Fibroblast of lung (primary cell): ENCODE measurements around the gene MIOX. TPM values are rescaled to one million over a fixed set of nuclear protein-coding genes. Genes with fewer than 3 reads are reported as not detected.

Experiments
- DNase-seq, 2 donors: peaks; one replicate each; pipeline versions ENCODE4 v3.0.0 to v3.0.0-alpha.2; 2010; ENCODE audit warnings: low read depth in 2 of 2
- H2AFZ ChIP-seq: 2 replicates; pipeline ENCODE4 v1.5.1; 2012; ENCODE audit warnings: low read length, control low read depth, inconsistent platforms
- H3K27ac ChIP-seq: 2 replicates; pipeline ENCODE4 v1.5.1; 2011; ENCODE audit warnings: low read length, control low read depth; ENCODE audit not compliant: insufficient read depth
- H3K27me3 ChIP-seq: 2 replicates; pipeline ENCODE4 v1.5.1; 2011; ENCODE audit warnings: mild to moderate bottlenecking, low read length; ENCODE audit not compliant: control insufficient read depth, insufficient read depth
- H3K36me3 ChIP-seq: 2 replicates; pipeline ENCODE4 v1.5.1; 2011; ENCODE audit warnings: low read length; ENCODE audit not compliant: control insufficient read depth, insufficient read depth
- H3K4me1 ChIP-seq: 2 replicates; pipeline ENCODE4 v1.5.1; 2011; ENCODE audit warnings: low read length; ENCODE audit not compliant: control insufficient read depth, insufficient read depth; ENCODE audit errors: extremely low read depth
- H3K4me2 ChIP-seq: 2 replicates; pipeline ENCODE4 v1.5.1; 2011; ENCODE audit warnings: low read length, control low read depth; ENCODE audit not compliant: insufficient read depth; ENCODE audit errors: extremely low read depth
- H3K4me3 ChIP-seq, 4 experiments: fragments of 200-600 bp in 1 of 4; sonication (generic) in 1 of 4; replicated peaks in 1 of 4; 2 replicates each; pipeline ENCODE4 v1.5.1; 2011 to 2016; ENCODE audit warnings: low read length in 4 of 4, low read depth in 3 of 4, mild to moderate bottlenecking in 3 of 4, control low read depth in 2 of 4, inconsistent platforms in 1 of 4, mixed read lengths in 1 of 4; ENCODE audit not compliant: insufficient read depth in 1 of 4; ENCODE audit errors: control extremely low read depth in 1 of 4
- H3K79me2 ChIP-seq: 2 replicates; pipeline ENCODE4 v1.5.1; 2012; ENCODE audit warnings: mild to moderate bottlenecking, low read length, inconsistent platforms; ENCODE audit not compliant: control insufficient read depth, insufficient read depth
- H3K9ac ChIP-seq: 2 replicates; pipeline ENCODE4 v1.5.1; 2011; ENCODE audit warnings: mild to moderate bottlenecking, low read length, control low read depth; ENCODE audit not compliant: insufficient read depth
- H3K9me3 ChIP-seq: 2 replicates; pipeline ENCODE4 v1.5.1; 2012; ENCODE audit warnings: low read depth, low read length; ENCODE audit not compliant: control insufficient read depth, insufficient read depth
- H4K20me1 ChIP-seq: 2 replicates; pipeline ENCODE4 v1.5.1; 2011; ENCODE audit warnings: low read length; ENCODE audit not compliant: control insufficient read depth, insufficient read depth; ENCODE audit errors: extremely low read depth
- EZH2 ChIP-seq: IDR thresholded peaks from 2 replicates; pipeline ENCODE4 v1.5.1; 2012; ENCODE audit warnings: low read length, control low read depth, mild to moderate bottlenecking; ENCODE audit errors: missing control alignments
- polyA plus RNA-seq, 2 donors: library from polyadenylated mRNA; depleted of rRNA in 1 of 2; stranded (reverse) in 1 of 2; unstranded in 1 of 2; fragments of >200 nt; gene quantifications; 2 replicates each; pipeline ENCODE4 v1.2.1, GENCODE V29; 2011 to 2012; ENCODE audit warnings: missing spikeins in 1 of 2
- total RNA-seq: library from RNA; depleted of rRNA; stranded (reverse); fragments of >200 nt; gene quantifications from 2 replicates; pipeline ENCODE4 v1.2.1, GENCODE V29; 2014
- TF ChIP-seq, protein P1 (sequence below), 2 donors: IDR thresholded peaks in 1 of 2; conservative IDR thresholded peaks in 1 of 2; 1 replicate in 1 of 2; 2 replicates in 1 of 2; pipeline ENCODE4 v1.5.1; 2011 to 2012; ENCODE audit warnings: low read length in 2 of 2, control low read depth in 1 of 2, inconsistent platforms in 1 of 2, low read depth in 1 of 2, mild to moderate bottlenecking in 1 of 2

MIOX gene
- total and polyA plus RNA-seq, 2 donors (not counting 1 experiment from before 2014, with no cell fraction given) = 0.06 to 0.17 TPM

DNA sequence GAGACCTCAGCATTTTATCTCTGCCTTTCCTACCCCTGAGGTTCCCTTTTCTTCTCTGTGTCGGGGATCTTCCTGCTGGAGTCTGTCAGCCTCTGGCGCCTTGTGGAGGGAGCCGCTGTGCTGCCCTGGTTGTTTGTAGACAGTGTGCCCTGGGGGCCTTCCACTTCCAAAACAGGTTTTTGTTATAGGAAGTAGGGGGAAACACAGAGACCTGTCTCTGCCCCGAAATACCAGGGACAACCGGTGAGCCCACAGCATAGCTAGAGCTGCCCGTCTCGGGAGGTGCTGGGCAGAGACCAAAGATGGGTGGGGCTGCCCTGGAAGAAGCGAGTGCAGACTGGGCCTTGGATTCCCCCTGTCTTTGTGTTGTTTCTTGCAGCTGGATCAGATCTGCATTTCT, 29.4 kb downstream of the MIOX start:
- Histone ChIP-seq H3K4me1 (no peaks in the 10 kb centered on the region), H3K27ac (no peak overlapping the region), H3K27me3 (no peaks in the 10 kb centered on the region), H2AFZ (no peak overlapping the region), H4K20me1 (no peaks in the 10 kb centered on the region), H3K9ac (no peak overlapping the region), H3K4me3 (no peak overlapping the region), H3K36me3 (peaks cover 7% of the 10 kb centered on the region), H3K4me2 (no peak overlapping the region), H3K9me3 (no peaks in the 10 kb centered on the region), H3K79me2 (peaks cover 31% of the 10 kb centered on the region)
- DNase-seq = no peak
- TF ChIP-seq, protein P1, sequence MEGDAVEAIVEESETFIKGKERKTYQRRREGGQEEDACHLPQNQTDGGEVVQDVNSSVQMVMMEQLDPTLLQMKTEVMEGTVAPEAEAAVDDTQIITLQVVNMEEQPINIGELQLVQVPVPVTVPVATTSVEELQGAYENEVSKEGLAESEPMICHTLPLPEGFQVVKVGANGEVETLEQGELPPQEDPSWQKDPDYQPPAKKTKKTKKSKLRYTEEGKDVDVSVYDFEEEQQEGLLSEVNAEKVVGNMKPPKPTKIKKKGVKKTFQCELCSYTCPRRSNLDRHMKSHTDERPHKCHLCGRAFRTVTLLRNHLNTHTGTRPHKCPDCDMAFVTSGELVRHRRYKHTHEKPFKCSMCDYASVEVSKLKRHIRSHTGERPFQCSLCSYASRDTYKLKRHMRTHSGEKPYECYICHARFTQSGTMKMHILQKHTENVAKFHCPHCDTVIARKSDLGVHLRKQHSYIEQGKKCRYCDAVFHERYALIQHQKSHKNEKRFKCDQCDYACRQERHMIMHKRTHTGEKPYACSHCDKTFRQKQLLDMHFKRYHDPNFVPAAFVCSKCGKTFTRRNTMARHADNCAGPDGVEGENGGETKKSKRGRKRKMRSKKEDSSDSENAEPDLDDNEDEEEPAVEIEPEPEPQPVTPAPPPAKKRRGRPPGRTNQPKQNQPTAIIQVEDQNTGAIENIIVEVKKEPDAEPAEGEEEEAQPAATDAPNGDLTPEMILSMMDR (conservative IDR thresholded peaks at IDR 0.05 in 1 of 2, IDR thresholded peaks at IDR 0.05 in 1 of 2; ENCODE audit: low read depth in 1 of 2, low read length in 2 of 2) = no peak
- TF ChIP-seq EZH2 = no peak

DNA sequence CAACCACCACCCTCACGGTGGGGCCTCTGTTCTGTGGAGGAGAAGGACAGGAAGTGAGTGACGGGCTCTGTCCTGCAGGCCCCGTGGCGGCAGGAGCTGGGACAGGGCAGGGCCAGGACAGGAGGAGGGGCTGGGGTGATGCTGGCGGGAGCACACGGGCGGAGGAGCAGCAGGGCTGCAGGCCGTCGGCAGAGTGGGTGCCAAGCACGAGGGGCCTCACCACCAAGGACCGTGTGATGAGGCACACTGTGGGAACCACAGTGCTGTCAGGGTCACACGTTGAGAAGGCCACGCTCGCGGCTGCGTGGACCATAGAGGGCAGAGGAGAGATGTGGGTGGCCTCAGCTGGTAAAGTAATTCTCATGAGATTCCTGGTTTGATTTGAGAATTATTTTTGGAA, 30.2 kb downstream of the MIOX start:
- Histone ChIP-seq H4K20me1 (no peaks in the 10 kb centered on the region), H3K9ac (no peak overlapping the region), H3K4me2 (no peak overlapping the region), H3K36me3 (peaks cover 12% of the 10 kb centered on the region), H3K4me3 (no peak overlapping the region), H3K4me1 (no peaks in the 10 kb centered on the region), H3K79me2 (peaks cover 30% of the 10 kb centered on the region), H2AFZ (no peak overlapping the region), H3K27me3 (no peaks in the 10 kb centered on the region), H3K27ac (no peak overlapping the region), H3K9me3 (no peaks in the 10 kb centered on the region)
- TF ChIP-seq, protein P1 (conservative IDR thresholded peaks at IDR 0.05 in 1 of 2, IDR thresholded peaks at IDR 0.05 in 1 of 2; ENCODE audit: low read depth in 1 of 2, low read length in 2 of 2) = no peak
- no peak for TF ChIP-seq EZH2
- DNase-seq = no peak

DNA sequence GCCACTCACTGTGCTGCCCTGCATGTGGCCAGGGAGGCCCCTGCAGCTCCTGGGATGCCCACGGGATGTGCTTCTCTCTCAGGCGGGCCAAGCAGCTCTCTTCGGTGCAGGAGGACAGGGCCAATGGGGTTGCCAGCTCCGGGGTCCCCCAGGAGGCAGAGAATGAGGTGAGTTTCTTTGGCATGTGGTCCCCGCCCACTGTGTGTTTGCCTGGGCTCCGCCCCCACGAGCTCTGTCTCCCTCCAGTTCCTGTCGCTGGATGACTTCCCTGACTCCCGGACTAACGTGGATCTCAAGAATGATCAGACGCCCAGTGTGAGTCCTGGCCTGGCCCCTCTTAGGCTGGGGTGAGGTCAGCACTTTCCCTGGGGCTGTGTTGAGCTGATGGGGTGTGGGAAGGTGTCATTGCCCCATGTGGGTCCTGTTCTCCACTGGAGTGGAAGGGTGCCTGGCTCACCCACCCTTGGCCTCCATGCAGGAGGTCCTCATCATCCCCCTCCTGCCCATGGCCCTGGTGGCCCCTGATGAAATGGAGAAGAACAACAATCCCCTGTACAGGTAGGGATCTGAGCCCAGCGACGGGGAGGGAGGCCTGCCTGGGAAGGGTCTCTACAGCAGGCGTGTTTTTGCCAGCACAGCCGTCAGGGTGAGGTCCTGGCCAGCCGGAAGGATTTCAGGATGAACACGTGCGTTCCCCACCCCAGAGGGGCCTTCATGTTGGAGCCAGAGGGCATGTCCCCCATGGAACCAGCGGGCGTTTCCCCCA, 31.0 kb downstream of the MIOX start:
- Histone ChIP-seq H3K27ac (no peak overlapping the region), H3K36me3 (peaks cover 14% of the 10 kb centered on the region), H2AFZ (no peak overlapping the region), H3K27me3 (no peaks in the 10 kb centered on the region), H3K4me2 (no peak overlapping the region), H3K9me3 (no peaks in the 10 kb centered on the region), H3K79me2 (peaks cover 23% of the 10 kb centered on the region), H4K20me1 (no peaks in the 10 kb centered on the region), H3K9ac (no peak overlapping the region), H3K4me1 (no peaks in the 10 kb centered on the region), H3K4me3 (no peak overlapping the region)
- TF ChIP-seq EZH2 = no peak
- TF ChIP-seq, protein P1 (conservative IDR thresholded peaks at IDR 0.05 in 1 of 2, IDR thresholded peaks at IDR 0.05 in 1 of 2; ENCODE audit: low read depth in 1 of 2, low read length in 2 of 2) = no peak
- DNase-seq = no peak
